ENCODE measurements around the gene ELAVL4. TPM values are rescaled to one million over a fixed set of nuclear protein-coding genes. Genes with fewer than 3 reads are reported as not detected.

Gene ELAVL4
- total RNA-seq, 1 experiment from 2014 or later: not detected

DNA sequence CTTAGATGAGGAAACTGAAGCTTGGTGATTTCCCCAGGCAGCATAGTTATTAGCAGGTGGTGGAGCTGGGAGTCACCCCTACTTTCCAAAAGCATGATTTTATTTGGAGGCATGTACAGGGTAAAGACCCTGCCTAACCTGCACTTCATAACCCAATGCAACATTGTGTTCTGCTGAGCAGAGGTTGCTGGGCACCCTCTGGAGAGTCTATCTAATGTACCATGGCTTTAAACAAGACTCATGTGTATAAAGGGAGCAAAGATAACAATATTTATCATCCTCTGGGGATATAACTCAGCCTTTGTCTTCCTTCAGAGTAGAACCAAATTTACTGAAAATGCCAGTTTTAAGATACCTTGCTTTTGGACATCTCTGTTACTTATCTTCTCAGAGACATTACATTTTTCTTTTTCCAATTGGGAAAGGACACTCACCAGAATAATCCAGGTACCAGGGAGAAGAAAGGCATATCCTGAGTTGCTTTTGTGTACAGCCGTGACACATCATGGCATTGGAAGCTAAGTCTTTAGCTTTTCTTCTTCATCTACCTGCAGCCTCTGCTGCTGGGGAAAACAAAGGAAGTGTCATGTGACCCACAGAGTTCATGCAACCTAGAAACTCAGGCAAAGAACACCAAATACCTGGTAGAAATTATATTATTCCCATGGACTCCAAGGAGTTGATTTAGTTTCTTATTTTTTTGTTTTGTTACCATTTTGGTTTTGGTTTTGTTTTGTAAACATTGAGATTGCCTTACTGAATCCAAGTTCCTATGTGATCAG lies 39.6 kb downstream of the ELAVL4 start:
- Histone ChIP-seq H3K9ac (ENCODE audit: low read length) (no peak overlapping the region), H3K4me1 (ENCODE audit: control insufficient read depth in 1 of 2, insufficient read depth in 2 of 2, low read length in 2 of 2) (no peaks in the 10 kb centered on the region), H3K4me2 (ENCODE audit: low read length) (no peak overlapping the region), H3K79me2 (ENCODE audit: insufficient read depth, low read length) (no peaks in the 10 kb centered on the region), H3K27ac (ENCODE audit: low read depth, low read length) (no peak overlapping the region), H3K27me3 (ENCODE audit: insufficient read depth, low read length) (peaks cover 21% of the 10 kb centered on the region; the same call in 1 of the 2 replicates), H3K4me3 (replicated peaks in 1 of 2; ENCODE audit: low read depth in 1 of 2, low read length in 2 of 2) (no peak overlapping the region), H3K9me3 (ENCODE audit: control insufficient read depth in 1 of 2, insufficient read depth in 1 of 2, low read depth in 1 of 2, low read length in 2 of 2) (no peaks in the 10 kb centered on the region), H4K20me1 (ENCODE audit: insufficient read depth) (no peaks in the 10 kb centered on the region), H3K9me2 (ENCODE audit: insufficient read depth) (no peaks in the 10 kb centered on the region), H2AFZ (ENCODE audit: low read depth, low read length, poor library complexity, severe bottlenecking) (no peak overlapping the region), H3K36me3 (ENCODE audit: control insufficient read depth in 1 of 2, insufficient read depth in 2 of 2, low read length in 2 of 2) (no peaks in the 10 kb centered on the region)
- no peak for DNase-seq (ENCODE audit: low read depth, low spot score)
- ChIA-PET POLR2A (no interaction called here), RAD21 (ENCODE audit: low non-redundant PET in 1 of 2, low total read pairs in 2 of 2, uncharacterized antibody in 2 of 2, unreplicated experiment in 2 of 2) (no interaction called here), CTCF (no interaction called here)
- no peak for ATAC-seq
- no TSS peak for BruUV-seq (replicated peaks)
- TF ChIP-seq SIN3A (IDR thresholded peaks at IDR 0.05; ENCODE audit: low read depth) (no peak), FOSL1 (IDR thresholded peaks at IDR 0.05; ENCODE audit: low read depth) (no peak), CEBPB (IDR thresholded peaks at IDR 0.05; ENCODE audit: low read depth) (no peak), EZH2 (IDR thresholded peaks at IDR 0.05) (no peak), POLR2AphosphoS5 (IDR thresholded peaks at IDR 0.05; ENCODE audit: low read depth, low read length) (no peak), ZNF274 (IDR thresholded peaks at IDR 0.05; ENCODE audit: low read depth, low read length) (no peak)
- TF ChIP-seq, protein P1, sequence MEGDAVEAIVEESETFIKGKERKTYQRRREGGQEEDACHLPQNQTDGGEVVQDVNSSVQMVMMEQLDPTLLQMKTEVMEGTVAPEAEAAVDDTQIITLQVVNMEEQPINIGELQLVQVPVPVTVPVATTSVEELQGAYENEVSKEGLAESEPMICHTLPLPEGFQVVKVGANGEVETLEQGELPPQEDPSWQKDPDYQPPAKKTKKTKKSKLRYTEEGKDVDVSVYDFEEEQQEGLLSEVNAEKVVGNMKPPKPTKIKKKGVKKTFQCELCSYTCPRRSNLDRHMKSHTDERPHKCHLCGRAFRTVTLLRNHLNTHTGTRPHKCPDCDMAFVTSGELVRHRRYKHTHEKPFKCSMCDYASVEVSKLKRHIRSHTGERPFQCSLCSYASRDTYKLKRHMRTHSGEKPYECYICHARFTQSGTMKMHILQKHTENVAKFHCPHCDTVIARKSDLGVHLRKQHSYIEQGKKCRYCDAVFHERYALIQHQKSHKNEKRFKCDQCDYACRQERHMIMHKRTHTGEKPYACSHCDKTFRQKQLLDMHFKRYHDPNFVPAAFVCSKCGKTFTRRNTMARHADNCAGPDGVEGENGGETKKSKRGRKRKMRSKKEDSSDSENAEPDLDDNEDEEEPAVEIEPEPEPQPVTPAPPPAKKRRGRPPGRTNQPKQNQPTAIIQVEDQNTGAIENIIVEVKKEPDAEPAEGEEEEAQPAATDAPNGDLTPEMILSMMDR (IDR thresholded peaks at IDR 0.05 in 2 of 3, conservative IDR thresholded peaks at IDR 0.05 in 1 of 3; ENCODE audit: borderline replicate concordance in 1 of 3, insufficient read depth in 1 of 3, low read depth in 2 of 3, low read length in 2 of 3): no peak
- TF ChIP-seq, protein P2, sequence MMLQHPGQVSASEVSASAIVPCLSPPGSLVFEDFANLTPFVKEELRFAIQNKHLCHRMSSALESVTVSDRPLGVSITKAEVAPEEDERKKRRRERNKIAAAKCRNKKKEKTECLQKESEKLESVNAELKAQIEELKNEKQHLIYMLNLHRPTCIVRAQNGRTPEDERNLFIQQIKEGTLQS (IDR thresholded peaks at IDR 0.05): no peak
- intact Hi-C loops (cut with micrococcal nuclease): no loop called here

Data from HCT116 (cell line).